ENCODE measurements around the gene SMIM36.
"Not testable (repeated sequence)": the region's sequence is repeated elsewhere in the genome, so short reads cannot be mapped to it uniquely, and the experiment has no call there.

GRCh38 chr17:55422828-55423164, 88.5 kb downstream of the SMIM36 start:
- not testable (repeated sequence) for TF ChIP-seq CTCF, POLR2A (IDR thresholded peaks at IDR 0.05)
